GM12892 (cell line): ENCODE results near the gene KCNAB1.

ENCODE experiments used
- POLR2A ChIP-seq: IDR thresholded peaks from 2 replicates; pipeline ENCODE4 v1.6.1; 2011; ENCODE audit warnings: low read depth, low read length, control low read depth
- TAF1 ChIP-seq: IDR thresholded peaks from 2 replicates; pipeline ENCODE4 v1.6.1; 2011; ENCODE audit warnings: low read depth, mild to moderate bottlenecking, control low read depth, low read length, borderline replicate concordance

GRCh38 chr3:156260331-156260730 lies 140.0 kb downstream of the KCNAB1 start:
- TF ChIP-seq POLR2A (no peak), TAF1 (no peak)
